Measurements from ENCODE around the gene MTREX. TPM values are rescaled to one million over a fixed set of nuclear protein-coding genes. Genes with fewer than 3 reads are reported as not detected.

The MTREX gene
- polyA plus RNA-seq, 3 donors, result 10.2 to 14.4 (median 12.2) TPM

- Mint-ChIP-seq H3K27me3 (ENCODE audit: low read depth in 3 of 3) (no peaks in the 10 kb centered on the region), H3K4me1 (peaks cover 19% of the 10 kb centered on the region), H3K36me3 (peaks cover 5 to 15% of the 10 kb centered on the region in 2 donors), H3K27ac (no peak overlapping the region), H3K9me3 (peaks cover 0 to 9% (median 4%) of the 10 kb centered on the region in 7 donors), H3K4me3 (no peak overlapping the region)
- Histone ChIP-seq H3K27ac (ENCODE audit: low read depth in 1 of 2, low read length in 2 of 2) (peak overlapping the region; percentile 78 to 97), H3K79me2 (ENCODE audit: insufficient read depth, low read length) (peaks cover 88% of the 10 kb centered on the region), H3K4me1 (ENCODE audit: control insufficient read depth in 1 of 2, insufficient read depth in 2 of 2, low read length in 2 of 2) (peaks cover 42 to 63% of the 10 kb centered on the region in 2 donors), H3K4me3 (replicated peaks in 1 of 3; ENCODE audit: low read depth in 2 of 3, low read length in 3 of 3) (peak overlapping the region; percentile 91 to 96 (median 95)), H3K9me3 (replicated peaks in 1 of 2; ENCODE audit: control insufficient read depth in 1 of 2, insufficient read depth in 1 of 2, low read length in 2 of 2) (peaks cover 0 to 3% of the 10 kb centered on the region in 2 donors), H3K9ac (ENCODE audit: insufficient read depth, low read length, poor library complexity, severe bottlenecking) (peak overlapping the region; percentile 93), H3K4me2 (replicated peaks; ENCODE audit: extremely low read depth, low read length, poor library complexity, severe bottlenecking) (peak overlapping the region; percentile 92), H2AFZ (ENCODE audit: insufficient read depth, low read depth, low read length, poor library complexity, severe bottlenecking) (peak overlapping the region; percentile 89), H3K36me3 (replicated peaks in 1 of 2; ENCODE audit: control insufficient read depth in 1 of 2, insufficient read depth in 2 of 2, low read length in 2 of 2) (peaks cover 0 to 13% of the 10 kb centered on the region in 2 donors), H3K27me3 (ENCODE audit: control insufficient read depth in 2 of 2, insufficient read depth in 2 of 2, low read length in 2 of 2) (no peaks in the 10 kb centered on the region), H4K20me1 (ENCODE audit: insufficient read depth, low read length) (peaks cover 40% of the 10 kb centered on the region)
- no peak for TF ChIP-seq CTCF (IDR thresholded peaks at IDR 0.05)
- DNase-seq, result no peak
- WGBS (ENCODE audit: insufficient coverage), result 26% methylated on average over 10 of the region's 12 CpGs
- intact Hi-C loops (cut with micrococcal nuclease), result no loop called here
Measured at GRCh38 chr5:55306641-55307382, 977 bp upstream of the MTREX start.

GRCh38 chr5:55308254-55308836, 556 bp downstream of the MTREX start:
- peak overlapping the region; percentile 92 for H3K4me2 ChIP-seq (replicated peaks; ENCODE audit: extremely low read depth, low read length, poor library complexity, severe bottlenecking)
- peak; percentile 8 to 12 (median 12) for DNase-seq
- WGBS (ENCODE audit: insufficient coverage), result 0% methylated on average over 3 of the region's 13 CpGs
- H3K4me1 ChIP-seq (ENCODE audit: control insufficient read depth in 1 of 2, insufficient read depth in 2 of 2, low read length in 2 of 2), result peaks cover 42 to 63% of the 10 kb centered on the region in 2 donors
- H3K27ac ChIP-seq (ENCODE audit: low read depth in 1 of 2, low read length in 2 of 2), result peak overlapping the region; percentile 78 to 97
- H3K4me3 ChIP-seq (replicated peaks in 1 of 3; ENCODE audit: low read depth in 2 of 3, low read length in 3 of 3), result peak overlapping the region; percentile 91 to 96 (median 95)
- Mint-ChIP-seq H3K36me3 (peaks cover 5 to 10% of the 10 kb centered on the region in 2 donors), H3K4me1 (peaks cover 29% of the 10 kb centered on the region), H3K27ac (no peak overlapping the region), H3K27me3 (ENCODE audit: low read depth in 3 of 3) (no peaks in the 10 kb centered on the region), H3K9me3 (peaks cover 0 to 2% (median 0%) of the 10 kb centered on the region in 7 donors), H3K4me3 (no peak overlapping the region)
- H2AFZ ChIP-seq (ENCODE audit: insufficient read depth, low read depth, low read length, poor library complexity, severe bottlenecking), result peak overlapping the region; percentile 89
- no peak for TF ChIP-seq CTCF (IDR thresholded peaks at IDR 0.05)
- intact Hi-C loops (cut with micrococcal nuclease), result no loop called here
- H3K9ac ChIP-seq (ENCODE audit: insufficient read depth, low read length, poor library complexity, severe bottlenecking), result peak overlapping the region; percentile 93
- H3K27me3 ChIP-seq (ENCODE audit: control insufficient read depth in 2 of 2, insufficient read depth in 2 of 2, low read length in 2 of 2), result no peaks in the 10 kb centered on the region
- H3K36me3 ChIP-seq (replicated peaks in 1 of 2; ENCODE audit: control insufficient read depth in 1 of 2, insufficient read depth in 2 of 2, low read length in 2 of 2), result peaks cover 0 to 13% of the 10 kb centered on the region in 2 donors
- H3K79me2 ChIP-seq (ENCODE audit: insufficient read depth, low read length), result peaks cover 90% of the 10 kb centered on the region
- H3K9me3 ChIP-seq (replicated peaks in 1 of 2; ENCODE audit: control insufficient read depth in 1 of 2, insufficient read depth in 1 of 2, low read length in 2 of 2), result no peaks in the 10 kb centered on the region
- peaks cover 44% of the 10 kb centered on the region for H4K20me1 ChIP-seq (ENCODE audit: insufficient read depth, low read length)
